WTC11 (cell line): ENCODE measurements around the gene SNAP47.

Source experiments
- CBFB ChIP-seq: sonication (generic); formaldehyde crosslinking; IDR thresholded peaks from 2 replicates; pipeline ENCODE4 v1.8.1; 2022; ENCODE audit warnings: mild to moderate bottlenecking, low read depth, missing genetic modification reagents
- CREB1 ChIP-seq: sonication (generic); formaldehyde crosslinking; IDR thresholded peaks from 2 replicates; pipeline ENCODE4 v1.8.0; 2023; ENCODE audit warnings: mild to moderate bottlenecking, missing genetic modification reagents
- CREM ChIP-seq: sonication (generic); formaldehyde crosslinking; IDR thresholded peaks from 2 replicates; pipeline ENCODE4 v1.8.1; 2022; ENCODE audit warnings: mild to moderate bottlenecking, missing genetic modification reagents, moderate library complexity
- FOXP1 ChIP-seq: sonication (generic); formaldehyde crosslinking; IDR thresholded peaks from 2 replicates; pipeline ENCODE4 v1.8.0; 2022; ENCODE audit warnings: missing genetic modification reagents, mild to moderate bottlenecking, moderate library complexity, borderline replicate concordance
- NR2C2 ChIP-seq: sonication (generic); formaldehyde crosslinking; IDR thresholded peaks from 2 replicates; pipeline ENCODE4 v1.8.0; 2022; ENCODE audit warnings: mild to moderate bottlenecking, missing genetic modification reagents
- PREB ChIP-seq: sonication (generic); formaldehyde crosslinking; IDR thresholded peaks from 2 replicates; pipeline ENCODE4 v1.8.1; 2022; ENCODE audit warnings: mild to moderate bottlenecking, missing genetic modification reagents, moderate library complexity, borderline replicate concordance
- TP53 ChIP-seq: sonication (generic); formaldehyde crosslinking; IDR thresholded peaks from 2 replicates; pipeline ENCODE4 v1.8.1; 2023; ENCODE audit warnings: mild to moderate bottlenecking, missing genetic modification reagents
- ZMAT4 ChIP-seq: fragments of 250-450 bp; sonication (Bioruptor Pico); IDR thresholded peaks from 2 replicates; pipeline ENCODE4 v1.9.0; 2021; ENCODE audit warnings: mild to moderate bottlenecking
- ZNF121 ChIP-seq: sonication (generic); formaldehyde crosslinking; IDR thresholded peaks from 2 replicates; pipeline ENCODE4 v1.8.0; 2023; ENCODE audit warnings: missing genetic modification reagents
- ZNF396 ChIP-seq: fragments of 250-450 bp; sonication (Bioruptor Pico); IDR thresholded peaks from 2 replicates; pipeline ENCODE4 v1.8.0; 2021; ENCODE audit warnings: mild to moderate bottlenecking, moderate library complexity, borderline replicate concordance
- TF ChIP-seq, protein P1 (sequence below): fragments of 200-600 bp; IDR thresholded peaks from 2 replicates; pipeline ENCODE4 v1.8.0; 2022; ENCODE audit warnings: antibody characterized with exemption
- TF ChIP-seq, protein P2 (sequence below): sonication (generic); formaldehyde crosslinking; IDR thresholded peaks from 2 replicates; pipeline ENCODE4 v1.8.0; 2022; ENCODE audit warnings: mild to moderate bottlenecking, missing genetic modification reagents
- TF ChIP-seq, protein P3 (sequence below): sonication (generic); formaldehyde crosslinking; IDR thresholded peaks from 2 replicates; pipeline ENCODE4 v1.8.1; 2023; ENCODE audit warnings: mild to moderate bottlenecking, missing genetic modification reagents, moderate library complexity
- TF ChIP-seq, protein P4 (sequence below): sonication (generic); formaldehyde crosslinking; conservative IDR thresholded peaks from 2 replicates; pipeline ENCODE4 v1.8.1; 2022; ENCODE audit warnings: mild to moderate bottlenecking, missing genetic modification reagents

DNA sequence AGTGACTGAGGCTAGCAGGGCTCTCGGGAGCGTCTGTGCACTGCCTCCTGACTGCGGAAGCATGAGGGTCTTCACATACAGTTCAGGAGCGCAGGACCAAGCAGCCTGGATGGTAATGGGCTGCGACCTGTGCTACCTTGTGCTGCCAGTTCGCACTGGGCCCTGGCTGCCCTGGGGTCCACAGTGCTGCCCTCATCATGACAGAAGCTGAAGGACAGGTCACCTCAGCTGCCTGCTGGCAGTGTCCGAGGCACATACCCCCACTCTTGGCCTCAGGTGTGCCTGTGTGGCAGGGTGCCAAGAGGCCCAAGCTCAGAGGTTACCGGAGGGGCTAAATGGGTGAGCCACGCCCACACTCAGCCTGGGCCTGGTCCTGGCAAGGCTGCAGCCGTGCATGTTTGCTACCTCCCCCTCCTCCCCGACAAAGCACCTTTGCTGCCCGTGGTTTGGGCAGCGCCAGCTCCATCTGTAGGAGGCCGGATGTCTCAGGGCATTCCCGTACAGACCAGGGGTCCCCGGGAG is 4.5 kb upstream of the SNAP47 start:
- TF ChIP-seq, protein P1, sequence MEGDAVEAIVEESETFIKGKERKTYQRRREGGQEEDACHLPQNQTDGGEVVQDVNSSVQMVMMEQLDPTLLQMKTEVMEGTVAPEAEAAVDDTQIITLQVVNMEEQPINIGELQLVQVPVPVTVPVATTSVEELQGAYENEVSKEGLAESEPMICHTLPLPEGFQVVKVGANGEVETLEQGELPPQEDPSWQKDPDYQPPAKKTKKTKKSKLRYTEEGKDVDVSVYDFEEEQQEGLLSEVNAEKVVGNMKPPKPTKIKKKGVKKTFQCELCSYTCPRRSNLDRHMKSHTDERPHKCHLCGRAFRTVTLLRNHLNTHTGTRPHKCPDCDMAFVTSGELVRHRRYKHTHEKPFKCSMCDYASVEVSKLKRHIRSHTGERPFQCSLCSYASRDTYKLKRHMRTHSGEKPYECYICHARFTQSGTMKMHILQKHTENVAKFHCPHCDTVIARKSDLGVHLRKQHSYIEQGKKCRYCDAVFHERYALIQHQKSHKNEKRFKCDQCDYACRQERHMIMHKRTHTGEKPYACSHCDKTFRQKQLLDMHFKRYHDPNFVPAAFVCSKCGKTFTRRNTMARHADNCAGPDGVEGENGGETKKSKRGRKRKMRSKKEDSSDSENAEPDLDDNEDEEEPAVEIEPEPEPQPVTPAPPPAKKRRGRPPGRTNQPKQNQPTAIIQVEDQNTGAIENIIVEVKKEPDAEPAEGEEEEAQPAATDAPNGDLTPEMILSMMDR = no peak; the same call in none of the 2 replicates
- TF ChIP-seq CREM (CRISPR knock-in tag) = no peak
- TF ChIP-seq, protein P2, sequence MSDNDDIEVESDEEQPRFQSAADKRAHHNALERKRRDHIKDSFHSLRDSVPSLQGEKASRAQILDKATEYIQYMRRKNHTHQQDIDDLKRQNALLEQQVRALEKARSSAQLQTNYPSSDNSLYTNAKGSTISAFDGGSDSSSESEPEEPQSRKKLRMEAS = no peak
- no peak for TF ChIP-seq ZNF121 (CRISPR knock-in tag)
- TF ChIP-seq FOXP1 (CRISPR knock-in tag) = no peak
- no peak for TF ChIP-seq PREB
- no peak for TF ChIP-seq NR2C2 (CRISPR knock-in tag)
- no peak for TF ChIP-seq ZNF396 (CRISPR knock-in tag)
- TF ChIP-seq ZMAT4 (CRISPR knock-in tag) = no peak
- TF ChIP-seq CREB1 (CRISPR knock-in tag) = no peak
- TF ChIP-seq TP53 = no peak
- TF ChIP-seq, protein P3, sequence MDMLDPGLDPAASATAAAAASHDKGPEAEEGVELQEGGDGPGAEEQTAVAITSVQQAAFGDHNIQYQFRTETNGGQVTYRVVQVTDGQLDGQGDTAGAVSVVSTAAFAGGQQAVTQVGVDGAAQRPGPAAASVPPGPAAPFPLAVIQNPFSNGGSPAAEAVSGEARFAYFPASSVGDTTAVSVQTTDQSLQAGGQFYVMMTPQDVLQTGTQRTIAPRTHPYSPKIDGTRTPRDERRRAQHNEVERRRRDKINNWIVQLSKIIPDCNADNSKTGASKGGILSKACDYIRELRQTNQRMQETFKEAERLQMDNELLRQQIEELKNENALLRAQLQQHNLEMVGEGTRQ (CRISPR knock-in tag) = no peak
- TF ChIP-seq, protein P4, sequence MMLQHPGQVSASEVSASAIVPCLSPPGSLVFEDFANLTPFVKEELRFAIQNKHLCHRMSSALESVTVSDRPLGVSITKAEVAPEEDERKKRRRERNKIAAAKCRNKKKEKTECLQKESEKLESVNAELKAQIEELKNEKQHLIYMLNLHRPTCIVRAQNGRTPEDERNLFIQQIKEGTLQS (CRISPR knock-in tag) = no peak
- TF ChIP-seq CBFB (CRISPR knock-in tag) = no peak
